ENCODE results near the gene HOXD13. TPM values are rescaled to one million over a fixed set of nuclear protein-coding genes. Genes with fewer than 3 reads are reported as not detected.

Gene HOXD13
- polyA plus RNA-seq, 1 experiment, result not detected

GRCh38 chr2:176083796-176084261, 8.7 kb upstream of the HOXD13 start, which contains the start of gene EVX2:
EVX2 (minus strand) TSS chr2:176083962; CDS start chr2:176083776, 186 bp downstream.
- H3K4me3 ChIP-seq (ENCODE audit: low read depth, low read length), result no peak within 1 kb of the TSS
- H3K9me3 ChIP-seq (ENCODE audit: control insufficient read depth, insufficient read depth, low read length), result peaks cover 35% of the 10 kb centered on the region
- DNase-seq (ENCODE audit: low read depth, low spot score), result no peak
- no peak within 1 kb of the TSS for H3K27ac ChIP-seq (ENCODE audit: low read depth, low read length)
- CTCF ChIA-PET, result interaction anchor here (0.6 kb wide), 1 partner anchor 398 kb away, joined by 3 read pairs; no protein-coding TSS in a partner anchor
- POLR2A ChIA-PET, result no interaction called here
- peaks cover 95% of the 10 kb centered on the region for H3K27me3 ChIP-seq (ENCODE audit: control insufficient read depth, insufficient read depth, low read length)
- TF ChIP-seq CTCF (IDR thresholded peaks at IDR 0.05; ENCODE audit: low read depth, low read length), result no peak

- DNase-seq (ENCODE audit: low read depth, low spot score), result no peak
- POLR2A ChIA-PET, result no interaction called here
Measured at GRCh38 chr2:176084611-176085119, 7.9 kb upstream of the HOXD13 start.

GRCh38 chr2:176085120-176085788, 7.3 kb upstream of the HOXD13 start:
- ChIA-PET CTCF (interaction anchor here (0.8 to 2.1 kb wide), 6 partner anchors 11 to 834 kb away, joined by 3 to 28 read pairs (median 4); no protein-coding TSS in a partner anchor), POLR2A (no interaction called here)
- DNase-seq (ENCODE audit: low read depth, low spot score), result no peak
- H3K27me3 ChIP-seq (ENCODE audit: control insufficient read depth, insufficient read depth, low read length), result peaks cover 85% of the 10 kb centered on the region
- no peak for TF ChIP-seq CTCF (IDR thresholded peaks at IDR 0.05; ENCODE audit: low read depth, low read length)
- no peak overlapping the region for H3K27ac ChIP-seq (ENCODE audit: low read depth, low read length)
- H3K4me3 ChIP-seq (ENCODE audit: low read depth, low read length), result no peak overlapping the region
- H3K9me3 ChIP-seq (ENCODE audit: control insufficient read depth, insufficient read depth, low read length), result peaks cover 35% of the 10 kb centered on the region

More at GRCh38 chr2:176084611-176085119, 7.9 kb upstream of the HOXD13 start:
- Histone ChIP-seq H3K27me3 (ENCODE audit: control insufficient read depth, insufficient read depth, low read length) (peaks cover 88% of the 10 kb centered on the region), H3K27ac (ENCODE audit: low read depth, low read length) (no peak overlapping the region), H3K4me3 (ENCODE audit: low read depth, low read length) (no peak overlapping the region), H3K9me3 (ENCODE audit: control insufficient read depth, insufficient read depth, low read length) (peaks cover 35% of the 10 kb centered on the region)
- TF ChIP-seq CTCF (IDR thresholded peaks at IDR 0.05; ENCODE audit: low read depth, low read length), result no peak
- CTCF ChIA-PET, result interaction anchor here (0.6 to 2.1 kb wide), 4 partner anchors 10 to 400 kb away, joined by 3 to 28 read pairs (median 6); no protein-coding TSS in a partner anchor

GRCh38 chr2:176085861-176086771, 6.4 kb upstream of the HOXD13 start:
- H3K27ac ChIP-seq (ENCODE audit: low read depth, low read length), result no peak overlapping the region
- POLR2A ChIA-PET, result no interaction called here
- peaks cover 84% of the 10 kb centered on the region for H3K27me3 ChIP-seq (ENCODE audit: control insufficient read depth, insufficient read depth, low read length)
- H3K9me3 ChIP-seq (ENCODE audit: control insufficient read depth, insufficient read depth, low read length), result peaks cover 28% of the 10 kb centered on the region
- CTCF ChIA-PET, result interaction anchor here (0.8 to 2.1 kb wide), 5 partner anchors 397 to 835 kb away, joined by 3 to 28 read pairs (median 4); no protein-coding TSS in a partner anchor
- DNase-seq (ENCODE audit: low read depth, low spot score), result no peak
- peak; percentile 47 for TF ChIP-seq CTCF (IDR thresholded peaks at IDR 0.05; ENCODE audit: low read depth, low read length)
- no peak overlapping the region for H3K4me3 ChIP-seq (ENCODE audit: low read depth, low read length)

Measured in AG04450 (cell line).